Activated CD4-positive, alpha-beta T cell treated with anti-CD3 and anti-CD28 coated beads, Interleukin-2, amount 50 U/mL, for 4 hours (primary cell): ENCODE data around the gene LRGUK.
"Not testable (repeated sequence)": the region's sequence is repeated elsewhere in the genome, so short reads cannot be mapped to it uniquely, and the experiment has no call there.

Experiments
- DNase-seq, 2 experiments: peaks; one replicate each; pipeline ENCODE4 v3.0.0-alpha.2; 2020

LRGUK gene, protein sequence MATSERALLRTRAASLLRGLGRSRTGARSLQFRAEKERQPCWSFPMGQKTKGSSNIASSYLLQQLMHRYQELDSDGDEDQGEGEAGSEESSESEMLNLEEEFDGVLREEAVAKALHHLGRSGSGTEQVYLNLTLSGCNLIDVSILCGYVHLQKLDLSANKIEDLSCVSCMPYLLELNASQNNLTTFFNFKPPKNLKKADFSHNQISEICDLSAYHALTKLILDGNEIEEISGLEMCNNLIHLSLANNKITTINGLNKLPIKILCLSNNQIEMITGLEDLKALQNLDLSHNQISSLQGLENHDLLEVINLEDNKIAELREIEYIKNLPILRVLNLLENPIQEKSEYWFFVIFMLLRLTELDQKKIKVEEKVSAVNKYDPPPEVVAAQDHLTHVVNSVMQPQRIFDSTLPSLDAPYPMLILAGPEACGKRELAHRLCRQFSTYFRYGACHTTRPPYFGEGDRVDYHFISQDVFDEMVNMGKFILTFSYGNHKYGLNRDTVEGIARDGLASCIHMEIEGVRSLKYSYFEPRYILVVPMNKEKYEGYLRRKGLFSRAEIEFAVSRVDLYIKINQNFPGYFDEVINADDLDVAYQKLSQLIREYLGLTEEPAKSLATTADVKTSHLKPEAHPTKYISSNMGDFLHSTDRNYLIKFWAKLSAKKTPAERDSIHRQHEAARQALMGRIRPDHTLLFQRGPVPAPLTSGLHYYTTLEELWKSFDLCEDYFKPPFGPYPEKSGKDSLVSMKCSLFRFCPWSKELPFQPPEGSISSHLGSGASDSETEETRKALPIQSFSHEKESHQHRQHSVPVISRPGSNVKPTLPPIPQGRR

DNA sequence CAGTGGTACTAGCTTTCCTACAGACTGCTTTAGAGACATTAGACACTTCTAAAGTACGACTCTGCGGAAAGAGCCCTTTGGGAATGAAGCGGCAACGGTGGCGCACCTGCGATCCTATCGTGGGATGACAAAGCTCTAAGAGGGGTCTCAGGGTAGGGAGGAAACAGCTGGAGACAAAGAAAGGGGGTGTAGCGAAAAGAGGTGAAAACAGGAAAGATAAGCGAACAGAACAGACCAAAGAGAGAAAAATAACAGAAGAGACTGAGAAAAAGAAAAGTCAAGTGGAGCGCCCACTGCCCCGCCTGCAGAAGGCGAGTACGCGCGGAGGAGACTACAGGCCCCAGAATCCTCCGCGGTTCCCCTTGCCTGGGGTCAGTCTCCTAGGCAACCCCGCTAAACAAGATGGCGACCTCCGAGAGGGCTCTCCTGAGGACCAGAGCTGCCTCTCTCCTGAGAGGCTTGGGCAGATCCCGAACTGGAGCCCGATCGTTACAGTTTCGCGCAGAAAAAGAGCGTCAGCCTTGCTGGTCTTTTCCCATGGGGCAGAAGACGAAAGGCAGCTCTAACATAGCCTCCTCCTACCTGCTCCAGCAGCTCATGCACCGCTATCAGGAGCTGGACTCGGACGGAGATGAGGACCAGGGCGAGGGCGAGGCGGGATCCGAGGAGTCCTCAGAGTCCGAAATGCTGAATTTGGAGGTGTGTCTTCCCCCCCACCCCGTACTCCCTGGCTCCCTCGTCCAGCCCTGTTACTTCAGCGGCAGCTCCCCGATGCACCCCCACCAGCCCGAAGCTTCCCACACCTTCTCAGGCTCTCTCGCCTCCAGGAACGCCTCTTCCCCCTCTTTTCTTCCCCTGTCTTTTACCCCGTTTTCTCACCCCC lies at the start of gene LRGUK:
Gene LRGUK (plus strand): TSS at position 375 of the 883 bp plus-strand sequence. CDS start 28 bp downstream, at position 403.
- DNase-seq, result peak; percentile 65

DNA sequence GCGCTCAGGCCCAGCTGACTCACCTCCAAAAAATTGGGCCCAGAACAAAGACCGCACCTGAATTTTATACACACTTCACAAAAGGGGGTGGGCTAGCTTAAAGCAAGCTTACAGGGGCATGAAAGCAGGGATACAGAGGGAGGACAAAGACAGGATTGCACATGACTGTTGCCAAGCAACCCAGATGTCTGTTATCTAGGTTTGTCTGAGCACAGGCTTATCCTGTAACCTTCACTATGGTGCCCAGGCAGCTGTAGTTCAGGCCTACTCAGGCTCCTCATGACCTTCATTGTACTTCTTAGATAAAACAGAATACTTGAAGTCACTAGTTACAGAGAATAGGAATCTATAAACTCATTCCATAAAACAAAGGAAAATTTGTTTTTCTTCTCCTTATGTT lies 49.6 kb upstream of the LRGUK start:
- DNase-seq, result not testable (repeated sequence)

DNA sequence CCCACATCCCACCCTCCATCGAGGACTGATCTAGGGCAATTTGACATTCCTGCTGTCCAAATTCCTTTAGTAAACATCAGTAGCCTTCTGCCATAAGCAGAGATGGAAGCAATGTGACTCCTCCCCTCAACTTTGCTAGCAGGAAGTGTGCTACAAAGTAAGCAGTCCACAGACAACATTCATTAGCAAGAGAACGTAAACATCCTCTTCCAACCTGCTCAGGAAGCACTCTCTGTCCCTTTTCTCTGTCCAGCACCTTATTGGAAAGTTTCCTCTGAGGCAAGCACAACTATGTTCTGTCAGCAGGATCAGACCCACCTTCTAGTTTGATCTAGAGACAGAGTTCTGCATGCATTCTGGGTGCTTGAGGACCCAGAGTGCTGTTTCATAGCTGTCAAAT lies 48.1 kb upstream of the LRGUK start:
- no peak for DNase-seq

DNA sequence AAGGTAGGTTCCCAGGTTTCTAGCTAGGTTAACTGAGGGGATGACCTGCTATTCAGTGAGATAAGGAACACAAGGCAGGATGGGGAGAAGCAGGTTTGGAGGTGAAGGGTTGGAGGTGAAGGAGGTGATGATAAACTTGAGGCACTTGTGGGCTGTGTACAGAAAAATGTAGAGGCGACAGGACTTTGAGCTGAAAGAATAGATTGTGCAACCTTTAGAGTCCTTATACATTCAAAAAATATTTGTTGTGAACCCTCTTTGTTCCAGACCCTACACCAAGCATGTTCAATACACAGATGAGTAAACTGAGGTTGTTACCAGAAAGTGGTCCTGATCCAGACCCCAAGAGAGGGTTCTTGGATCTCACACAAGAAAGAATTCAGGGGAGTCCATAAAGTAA lies 45.4 kb upstream of the LRGUK start:
- DNase-seq, result no peak

DNA sequence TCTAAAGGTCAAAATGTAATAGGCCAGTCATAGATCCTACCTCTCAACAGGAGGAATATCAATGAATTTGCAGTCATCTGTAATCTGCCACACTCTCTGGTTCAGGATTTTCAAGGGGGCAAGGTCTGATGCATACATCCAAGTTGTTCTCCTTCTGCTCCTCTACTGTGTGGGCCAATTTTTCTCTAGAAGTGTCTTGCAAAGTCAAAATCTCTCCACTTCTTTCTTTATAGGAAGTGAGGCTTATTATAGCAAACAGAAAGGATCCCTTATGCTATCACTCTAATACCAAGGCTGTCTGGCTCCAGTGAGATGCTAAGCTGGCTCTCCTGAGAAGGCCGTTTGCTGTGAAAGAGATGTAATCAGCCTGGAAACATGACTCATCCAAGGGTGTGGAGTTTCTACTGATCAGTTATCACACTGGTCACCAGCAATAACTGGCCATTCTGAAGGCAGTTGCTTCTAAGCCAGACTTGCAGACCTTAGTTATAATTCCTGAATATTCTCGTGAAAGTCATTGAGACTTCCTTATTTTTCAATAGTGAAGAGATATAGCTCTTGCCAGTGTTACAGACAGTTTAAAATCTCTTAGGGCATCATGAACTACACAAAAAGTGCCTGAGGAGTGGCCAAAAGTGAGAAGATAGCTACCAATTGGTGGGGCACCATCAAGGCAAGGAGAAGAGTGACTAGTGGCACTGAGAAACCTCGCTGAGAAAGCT lies 43.2 kb upstream of the LRGUK start:
- DNase-seq, result no peak

DNA sequence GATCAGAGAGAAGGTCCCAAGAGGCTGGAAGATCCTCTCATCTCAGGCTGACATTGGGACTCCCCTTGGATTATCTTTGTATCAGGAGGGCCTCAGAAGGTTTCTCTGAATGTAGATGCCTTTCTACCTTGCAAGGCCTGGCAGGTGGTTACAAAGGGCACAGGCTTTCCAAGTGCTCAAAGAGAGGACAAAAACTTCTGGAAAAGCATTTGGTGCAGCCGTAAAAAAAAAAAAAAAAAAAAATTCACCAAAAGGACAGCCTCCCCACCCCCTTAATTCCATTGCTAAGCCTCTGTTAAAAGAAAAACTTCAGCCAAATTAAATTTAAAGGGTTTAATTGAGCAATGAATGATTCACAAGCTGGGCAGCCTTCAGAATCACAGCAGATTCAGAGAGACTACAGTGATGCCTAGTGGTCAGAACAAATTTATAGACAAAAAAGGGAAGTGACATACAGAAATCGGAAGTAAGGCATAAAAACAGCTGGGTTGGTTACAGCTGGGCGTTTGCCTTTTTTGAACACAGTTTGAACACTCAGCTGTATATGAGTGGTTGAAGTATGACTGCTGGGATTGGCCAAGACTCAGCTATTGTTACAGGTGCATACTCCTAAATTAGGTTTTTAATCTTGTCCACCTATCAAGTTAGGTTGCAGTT lies 42.5 kb upstream of the LRGUK start:
- no peak for DNase-seq

DNA sequence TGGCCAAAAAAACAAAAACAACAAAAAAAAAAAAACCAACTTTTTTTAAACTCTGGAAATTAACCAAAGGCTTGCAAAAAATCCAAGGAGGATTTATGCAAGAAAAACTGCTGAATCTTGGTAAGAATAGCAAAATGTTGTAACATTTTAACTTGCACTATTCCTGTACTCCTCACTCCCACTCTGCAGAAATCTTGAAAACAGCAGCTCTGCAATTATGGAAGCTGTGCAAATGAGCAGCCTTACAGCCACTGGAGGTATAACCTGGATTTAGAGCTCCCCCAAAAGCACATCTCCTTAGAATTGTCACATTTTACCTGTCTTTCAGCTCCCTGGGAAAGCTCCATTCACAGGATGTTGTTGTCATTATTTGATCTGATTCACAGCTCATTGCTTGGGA lies 41.8 kb upstream of the LRGUK start:
- no peak for DNase-seq

DNA sequence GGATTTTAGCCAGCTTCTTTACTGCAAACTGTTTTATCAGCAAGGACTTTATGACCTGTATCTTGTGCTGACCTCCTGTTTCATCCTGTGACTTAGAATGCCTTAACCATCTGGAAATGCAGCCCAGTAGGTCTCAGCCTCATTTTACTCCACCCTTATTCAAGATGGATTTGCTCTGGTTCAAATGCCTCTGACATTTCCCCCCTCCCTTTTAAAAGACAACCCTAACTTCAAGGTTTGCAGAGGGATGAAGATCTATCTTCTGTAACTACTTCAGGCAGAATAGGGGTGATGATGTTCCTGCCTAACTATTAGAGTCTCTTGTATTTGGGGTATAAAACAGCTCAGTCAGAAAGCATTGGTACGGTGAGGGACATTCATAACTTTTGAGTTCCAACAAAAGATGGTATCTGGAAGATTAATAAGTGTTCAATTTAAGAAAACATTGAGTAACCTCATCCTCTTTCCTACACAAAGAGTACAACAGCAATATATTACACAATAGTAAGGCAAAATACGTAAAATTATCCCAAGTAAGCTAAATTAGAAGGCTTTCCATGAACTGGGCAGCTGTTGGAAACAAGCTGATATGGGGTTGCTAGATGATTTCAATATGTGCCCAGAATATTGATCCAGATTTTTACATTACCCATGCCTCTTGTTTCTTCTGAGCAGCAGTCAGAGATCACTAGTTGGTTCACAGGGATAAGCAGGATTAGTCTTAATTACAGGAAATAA lies 40.0 kb upstream of the LRGUK start:
- DNase-seq, result no peak

DNA sequence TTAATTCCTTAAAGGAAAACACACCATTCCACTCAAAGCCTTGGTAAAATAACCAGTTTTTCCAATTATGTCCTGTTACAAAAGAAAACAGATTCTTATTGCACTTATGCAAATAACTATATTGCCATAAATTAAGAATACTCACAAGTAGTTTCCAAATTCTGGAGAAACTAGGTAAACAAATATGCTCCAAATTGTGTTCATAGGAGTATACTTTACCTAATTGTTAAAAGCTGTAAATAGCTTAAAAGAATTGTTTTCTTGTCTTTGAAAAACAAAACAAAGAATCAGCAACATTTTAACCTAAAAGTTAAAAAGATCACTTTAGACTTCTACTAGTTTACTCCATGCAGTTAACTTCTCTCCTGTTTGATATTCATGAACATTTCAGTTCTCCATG lies 38.9 kb upstream of the LRGUK start:
- DNase-seq, result no peak

DNA sequence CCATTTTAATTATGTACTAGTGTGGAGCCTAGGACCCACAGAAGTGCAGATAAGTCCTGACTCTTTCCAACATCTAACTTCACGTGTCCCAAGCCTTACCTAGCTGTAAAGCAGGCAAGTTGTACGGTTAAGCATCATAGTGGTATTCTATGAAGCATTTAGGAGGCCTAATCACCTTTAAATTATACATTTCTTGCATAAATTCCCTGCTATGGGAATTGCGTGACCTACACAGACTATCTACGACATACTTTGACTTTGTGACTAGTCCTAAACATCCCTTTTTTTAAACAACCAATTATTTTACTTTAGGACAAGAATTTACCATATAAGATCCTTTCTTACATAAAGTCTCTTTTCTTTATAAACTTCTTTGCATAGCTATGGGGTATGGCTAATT lies 37.7 kb upstream of the LRGUK start:
- DNase-seq, result no peak

DNA sequence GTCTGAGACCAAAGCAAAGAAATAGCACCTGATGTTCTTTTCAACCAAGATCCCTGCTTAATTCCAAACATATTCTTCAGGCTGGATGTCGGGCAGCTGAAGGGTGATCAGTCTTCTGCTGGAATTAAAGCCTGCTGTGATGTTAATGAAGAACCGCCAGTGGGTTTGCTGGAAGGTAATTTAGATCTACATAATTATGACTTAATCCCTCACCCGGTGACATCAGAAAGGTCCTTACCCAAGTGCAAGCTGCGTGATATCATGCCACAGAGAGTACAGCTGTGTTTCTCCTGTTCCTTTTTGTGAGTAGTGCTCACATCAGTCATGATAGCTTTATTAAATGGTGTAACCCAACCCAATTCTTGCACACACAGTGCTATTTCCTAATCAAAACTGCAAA lies 29.1 kb upstream of the LRGUK start:
- DNase-seq, result no peak

DNA sequence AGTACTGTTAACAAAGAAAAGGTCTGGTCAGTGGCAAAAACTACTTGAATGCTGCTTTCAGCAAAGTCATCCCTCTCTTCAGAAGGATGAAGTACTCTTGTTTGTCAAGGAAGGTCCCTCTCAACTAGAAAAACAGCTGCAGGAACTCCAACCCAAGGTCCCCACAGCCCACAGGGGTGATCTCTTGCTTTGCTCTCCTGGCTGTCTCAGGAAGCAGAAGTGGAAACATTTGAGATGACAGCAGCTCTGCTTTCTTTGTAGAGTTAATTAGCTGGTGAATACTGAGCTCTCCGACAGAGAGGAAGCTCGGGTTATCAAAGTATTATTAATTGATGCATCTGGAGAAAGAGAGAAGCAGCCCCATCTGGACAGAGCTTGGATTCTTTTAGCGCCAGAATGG lies 25.4 kb upstream of the LRGUK start:
- DNase-seq, result no peak

DNA sequence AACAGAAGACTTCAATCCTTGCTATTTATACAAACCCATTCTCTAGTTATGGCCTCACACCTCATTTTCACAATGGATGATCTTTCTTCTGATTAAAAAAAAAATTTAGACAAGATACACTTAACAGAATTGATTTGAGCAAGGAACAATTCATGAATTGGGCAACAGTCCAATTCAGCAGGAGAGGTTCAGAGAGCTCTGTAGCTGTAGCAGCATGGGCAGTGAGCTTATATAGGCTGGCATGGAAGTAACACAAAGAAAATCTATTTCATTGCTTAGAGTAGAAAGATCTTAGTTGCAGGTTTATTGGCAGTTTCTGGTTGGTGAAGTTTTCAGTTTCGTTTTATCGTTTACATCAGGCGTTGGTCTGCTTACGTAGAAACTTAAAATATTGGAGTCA lies 23.0 kb upstream of the LRGUK start:
- no peak for DNase-seq

DNA sequence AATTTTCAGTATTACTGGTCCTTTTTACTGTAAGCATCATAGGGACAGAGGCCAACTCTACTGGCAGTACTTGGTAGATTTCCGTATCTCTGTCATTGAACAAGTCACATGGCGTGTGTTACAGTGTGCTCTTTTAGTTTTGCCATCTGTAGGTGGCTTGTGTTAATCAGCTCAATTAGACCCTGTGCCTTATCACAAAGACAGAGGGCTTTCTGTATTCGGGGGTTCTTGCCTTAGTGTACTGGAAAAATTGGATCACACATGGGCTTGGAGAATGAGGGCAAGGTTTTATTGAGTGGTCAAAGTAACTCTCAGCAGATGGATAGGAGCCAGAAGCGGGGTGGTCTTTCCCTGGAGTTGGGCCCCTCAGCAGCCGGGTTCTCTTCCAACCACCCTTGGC lies 21.3 kb upstream of the LRGUK start:
- no peak for DNase-seq

DNA sequence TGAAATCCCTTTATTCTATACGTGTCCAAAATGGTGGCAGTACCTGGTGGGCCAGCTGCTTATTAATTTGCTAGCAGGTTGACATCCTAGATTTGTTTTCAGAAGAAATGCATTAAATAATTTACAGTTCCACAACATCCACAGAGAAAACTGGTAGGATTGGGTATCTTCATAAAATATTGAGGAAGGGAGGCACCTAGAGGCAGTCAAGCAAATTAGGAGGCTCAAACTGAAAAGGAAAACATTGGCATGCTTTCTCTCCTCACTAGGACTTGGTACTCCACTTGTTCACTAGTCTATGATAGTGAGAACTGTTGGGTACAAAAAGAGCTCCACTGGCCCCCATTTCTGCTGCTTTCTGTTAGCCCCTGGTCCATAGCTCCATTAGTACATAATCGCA lies 18.3 kb upstream of the LRGUK start:
- no peak for DNase-seq

DNA sequence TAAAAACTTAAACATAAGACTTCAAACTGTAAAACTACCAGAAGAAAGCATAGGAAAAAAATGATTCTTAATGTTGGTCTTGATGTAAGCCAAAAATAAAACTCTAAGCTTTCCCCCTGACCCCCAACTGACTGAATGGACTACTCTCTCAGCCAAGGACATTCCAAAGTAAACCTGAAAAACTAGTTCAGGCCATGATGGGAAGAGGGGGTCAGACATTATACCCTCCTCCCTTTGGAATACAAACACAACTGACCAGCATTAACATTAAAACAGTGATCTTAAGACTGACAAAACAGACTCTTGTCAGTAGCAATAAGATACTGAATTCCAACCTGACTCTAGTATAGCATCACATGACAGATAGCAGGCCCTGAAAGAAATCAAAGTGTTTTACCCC lies 13.5 kb upstream of the LRGUK start:
- no peak for DNase-seq

DNA sequence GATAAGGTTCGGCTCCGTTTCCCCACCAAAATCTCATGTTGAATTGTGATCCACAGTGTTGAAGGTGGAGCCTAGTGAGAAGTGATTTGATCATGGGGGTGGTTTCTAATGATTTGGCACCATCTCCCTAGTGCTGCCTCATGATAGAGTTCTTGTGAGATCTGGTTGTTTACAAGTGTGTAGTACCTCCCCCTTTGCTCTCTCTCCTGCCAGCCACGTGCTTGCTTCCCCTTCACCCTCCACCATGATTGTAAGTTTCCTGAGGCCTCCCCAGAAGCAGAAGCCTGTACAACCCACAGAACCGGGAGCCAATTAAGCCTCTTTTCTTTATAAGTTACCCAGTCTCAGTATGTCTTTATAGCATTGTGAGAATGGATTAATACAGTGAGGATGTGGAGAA lies 12.1 kb upstream of the LRGUK start:
- DNase-seq, result no peak

DNA sequence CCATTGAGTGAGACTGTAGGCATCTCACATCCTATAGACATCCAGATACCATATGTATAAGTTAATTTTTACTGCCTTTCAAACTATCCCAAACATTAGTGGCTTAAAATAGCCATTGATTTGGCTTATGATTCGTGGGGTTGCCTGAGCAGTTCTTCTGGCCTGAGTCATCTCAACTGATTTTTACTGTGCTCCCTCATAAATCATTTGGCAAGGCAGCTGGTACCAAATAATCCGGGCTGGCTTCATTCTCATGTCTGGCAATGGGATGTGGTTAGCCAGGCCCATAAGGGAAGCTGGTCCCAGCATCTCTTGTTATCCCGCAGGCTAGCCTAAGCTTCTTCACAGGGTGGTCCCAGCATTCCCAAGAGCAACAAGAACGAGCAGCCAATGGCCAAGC lies 6.7 kb upstream of the LRGUK start:
- DNase-seq, result no peak

DNA sequence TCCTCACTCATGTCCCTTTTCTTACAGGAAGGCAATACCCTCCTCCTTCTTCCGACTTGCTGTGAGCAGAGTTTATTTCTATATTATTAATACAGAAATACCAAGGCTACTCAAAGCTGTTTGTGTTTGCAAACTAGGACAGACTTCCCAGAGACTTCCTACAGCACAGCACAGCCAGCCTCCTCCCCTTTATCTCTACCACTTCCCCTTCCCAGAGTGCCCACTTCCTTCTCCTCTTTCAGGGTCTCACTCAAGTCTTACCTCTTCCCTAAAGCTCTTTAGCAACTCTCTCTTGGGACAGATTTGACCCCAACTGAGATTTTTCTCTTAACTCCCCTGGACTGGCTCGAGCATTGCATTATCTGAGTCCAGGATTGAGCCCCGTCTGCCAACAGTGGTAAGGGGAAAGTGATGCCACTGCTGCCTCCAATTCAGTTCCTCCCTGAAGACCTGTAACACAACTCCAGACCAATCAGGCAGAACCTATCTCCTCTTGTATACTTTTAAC lies 5.5 kb upstream of the LRGUK start:
- DNase-seq, result no peak

DNA sequence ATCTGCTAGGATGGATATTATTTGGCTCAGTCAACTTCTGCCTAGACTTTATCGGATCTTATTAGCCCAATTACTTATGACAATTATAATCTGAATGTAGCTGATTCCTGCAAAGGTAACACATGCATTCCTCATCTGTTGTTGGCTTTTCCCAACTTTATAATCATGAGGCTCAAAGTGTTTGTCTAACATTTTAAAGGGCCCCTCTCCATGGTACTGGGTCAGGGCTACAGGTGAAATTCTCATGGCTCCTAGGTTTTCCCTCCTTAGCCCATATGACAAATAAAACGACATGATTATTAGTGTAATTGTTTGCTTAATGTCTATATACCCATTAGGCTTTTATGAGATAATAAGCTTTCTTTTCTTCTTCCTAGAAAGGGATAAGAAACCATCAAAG lies 4.2 kb upstream of the LRGUK start:
- no peak for DNase-seq

DNA sequence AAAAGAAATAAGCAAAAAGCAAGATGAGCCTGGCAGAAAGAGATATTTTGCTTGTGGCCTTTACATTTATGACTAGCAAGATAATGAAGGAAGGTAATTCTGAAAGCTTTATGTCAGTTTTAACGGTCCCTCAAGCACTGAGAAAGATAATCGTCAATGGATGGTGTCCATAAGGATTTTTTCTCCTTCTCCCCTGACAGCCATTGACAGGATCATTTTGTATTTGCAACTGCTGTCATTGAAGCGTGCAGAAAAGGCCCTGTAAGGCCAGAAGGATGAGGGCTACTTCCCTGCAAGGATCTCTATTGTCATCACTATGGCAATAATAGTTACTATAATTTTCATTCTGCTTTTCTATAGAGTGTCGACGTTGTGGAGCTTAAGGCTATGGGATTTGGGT lies 994 bp upstream of the LRGUK start:
- DNase-seq, result no peak
